Astrocyte of the hippocampus (primary cell): ENCODE measurements around the gene NAALADL2.
"Not testable (repeated sequence)": the region's sequence is repeated elsewhere in the genome, so short reads cannot be mapped to it uniquely, and the experiment has no call there.

Experiments used
- DNase-seq: peaks from one replicate; pipeline ENCODE4 v3.0.0; 2011; ENCODE audit warnings: low read depth, low spot score

NAALADL2 gene

GRCh38 chr3:175564363-175564762 lies 705.2 kb downstream of the NAALADL2 start:
- DNase-seq, result no peak

GRCh38 chr3:175571096-175571495 lies 712.0 kb downstream of the NAALADL2 start:
- no peak for DNase-seq

GRCh38 chr3:175573226-175573625 lies 714.1 kb downstream of the NAALADL2 start:
- DNase-seq, result no peak

GRCh38 chr3:175580318-175580717 lies 721.2 kb downstream of the NAALADL2 start:
- no peak for DNase-seq

- DNase-seq, result peak; percentile 49
Observed at GRCh38 chr3:175585898-175586297, 726.8 kb downstream of the NAALADL2 start.

- no peak for DNase-seq
Observed at GRCh38 chr3:175590745-175591144, 731.6 kb downstream of the NAALADL2 start.

GRCh38 chr3:175591375-175591774 lies 732.2 kb downstream of the NAALADL2 start:
- DNase-seq, result no peak

- DNase-seq, result peak; percentile 36
Observed at GRCh38 chr3:175593331-175593730, 734.2 kb downstream of the NAALADL2 start.

- DNase-seq, result no peak
Observed at GRCh38 chr3:175598740-175599139, 739.6 kb downstream of the NAALADL2 start.

- no peak for DNase-seq
Observed at GRCh38 chr3:175601521-175601920, 742.4 kb downstream of the NAALADL2 start.

GRCh38 chr3:175605851-175606250 lies 746.7 kb downstream of the NAALADL2 start:
- DNase-seq, result peak; percentile 10

GRCh38 chr3:175606650-175607318 lies 747.6 kb downstream of the NAALADL2 start:
- DNase-seq, result no peak

- no peak for DNase-seq
Observed at GRCh38 chr3:175608356-175608755, 749.2 kb downstream of the NAALADL2 start.

- no peak for DNase-seq
Observed at GRCh38 chr3:175608911-175609310, 749.8 kb downstream of the NAALADL2 start.

- no peak for DNase-seq
Observed at GRCh38 chr3:175612487-175613196, 753.5 kb downstream of the NAALADL2 start.

- DNase-seq, result not testable (repeated sequence)
Observed at GRCh38 chr3:175614107-175614506, 755.0 kb downstream of the NAALADL2 start.

GRCh38 chr3:175617247-175617646 lies 758.1 kb downstream of the NAALADL2 start:
- DNase-seq, result no peak

- peak; percentile 28 for DNase-seq
Observed at GRCh38 chr3:175619369-175619768, 760.2 kb downstream of the NAALADL2 start.

- DNase-seq, result no peak
Observed at GRCh38 chr3:175620093-175620492, 761.0 kb downstream of the NAALADL2 start.

- no peak for DNase-seq
Observed at GRCh38 chr3:175620532-175620931, 761.4 kb downstream of the NAALADL2 start.

GRCh38 chr3:175640958-175641357 lies 781.8 kb downstream of the NAALADL2 start:
- DNase-seq, result no peak

- DNase-seq, result no peak
Observed at GRCh38 chr3:175646865-175647264, 787.7 kb downstream of the NAALADL2 start.

GRCh38 chr3:175648899-175649298 lies 789.8 kb downstream of the NAALADL2 start:
- no peak for DNase-seq
